ENCODE measurements around the gene UBE4B.

UBE4B gene

DNA sequence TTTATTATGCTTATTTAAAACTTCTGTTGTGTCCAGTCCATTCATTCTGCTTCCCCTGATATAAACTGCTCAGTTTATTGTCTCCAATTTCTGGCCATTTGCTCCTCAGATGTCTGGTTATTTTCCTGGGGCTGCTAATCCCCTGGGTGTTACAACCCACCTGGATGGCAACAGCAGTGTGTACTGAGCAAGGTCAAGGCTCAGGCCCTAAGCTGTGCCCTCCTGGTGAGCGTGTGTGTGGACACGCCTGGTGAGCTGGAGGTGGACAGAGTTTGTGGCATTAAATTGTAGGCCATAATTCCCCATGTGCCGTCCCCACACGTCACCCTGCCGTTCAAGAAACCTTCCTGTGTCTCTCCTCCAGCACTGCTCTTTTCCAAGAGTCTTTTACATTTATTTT lies 159.5 kb downstream of the UBE4B start:
- no peak for TF ChIP-seq EZH2phosphoT487 (IDR thresholded peaks at IDR 0.05; ENCODE audit: low read length)
- no peak for TF ChIP-seq EZH2 (optimal IDR thresholded peaks at IDR 0.05; ENCODE audit: low read depth, low read length)
- TF ChIP-seq, protein P1, sequence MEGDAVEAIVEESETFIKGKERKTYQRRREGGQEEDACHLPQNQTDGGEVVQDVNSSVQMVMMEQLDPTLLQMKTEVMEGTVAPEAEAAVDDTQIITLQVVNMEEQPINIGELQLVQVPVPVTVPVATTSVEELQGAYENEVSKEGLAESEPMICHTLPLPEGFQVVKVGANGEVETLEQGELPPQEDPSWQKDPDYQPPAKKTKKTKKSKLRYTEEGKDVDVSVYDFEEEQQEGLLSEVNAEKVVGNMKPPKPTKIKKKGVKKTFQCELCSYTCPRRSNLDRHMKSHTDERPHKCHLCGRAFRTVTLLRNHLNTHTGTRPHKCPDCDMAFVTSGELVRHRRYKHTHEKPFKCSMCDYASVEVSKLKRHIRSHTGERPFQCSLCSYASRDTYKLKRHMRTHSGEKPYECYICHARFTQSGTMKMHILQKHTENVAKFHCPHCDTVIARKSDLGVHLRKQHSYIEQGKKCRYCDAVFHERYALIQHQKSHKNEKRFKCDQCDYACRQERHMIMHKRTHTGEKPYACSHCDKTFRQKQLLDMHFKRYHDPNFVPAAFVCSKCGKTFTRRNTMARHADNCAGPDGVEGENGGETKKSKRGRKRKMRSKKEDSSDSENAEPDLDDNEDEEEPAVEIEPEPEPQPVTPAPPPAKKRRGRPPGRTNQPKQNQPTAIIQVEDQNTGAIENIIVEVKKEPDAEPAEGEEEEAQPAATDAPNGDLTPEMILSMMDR (IDR thresholded peaks at IDR 0.05; ENCODE audit: low read length): no peak
- no peak overlapping the region for H2AFZ ChIP-seq (ENCODE audit: low read length)
- H3F3A ChIP-seq (ENCODE audit: insufficient read depth, low read length): peaks cover 24% of the 10 kb centered on the region
- H3K9me2 ChIP-seq (replicated peaks; ENCODE audit: insufficient read depth, low read length): no peaks in the 10 kb centered on the region
- no peaks in the 10 kb centered on the region for H3K79me2 ChIP-seq (ENCODE audit: low read length)
- no peaks in the 10 kb centered on the region for H3K27me3 ChIP-seq (replicated peaks; ENCODE audit: insufficient read depth, low read length)
- H3K4me3 ChIP-seq (ENCODE audit: low read length): no peak overlapping the region
- no peaks in the 10 kb centered on the region for H3K36me3 ChIP-seq (replicated peaks; ENCODE audit: insufficient read depth, low read length)
- no peaks in the 10 kb centered on the region for H3K9me3 ChIP-seq (replicated peaks; ENCODE audit: insufficient read depth, low read length)
- H3K9ac ChIP-seq (ENCODE audit: low read length): no peak overlapping the region
- H3K4me1 ChIP-seq (ENCODE audit: low read length): peaks cover 32% of the 10 kb centered on the region
- no peaks in the 10 kb centered on the region for H4K20me1 ChIP-seq (ENCODE audit: insufficient read depth, low read length)
- no peak overlapping the region for H3K27ac ChIP-seq (ENCODE audit: low read length)
- DNase-seq: no peak
- H3K4me2 ChIP-seq (ENCODE audit: low read depth, low read length): no peak overlapping the region

DNA sequence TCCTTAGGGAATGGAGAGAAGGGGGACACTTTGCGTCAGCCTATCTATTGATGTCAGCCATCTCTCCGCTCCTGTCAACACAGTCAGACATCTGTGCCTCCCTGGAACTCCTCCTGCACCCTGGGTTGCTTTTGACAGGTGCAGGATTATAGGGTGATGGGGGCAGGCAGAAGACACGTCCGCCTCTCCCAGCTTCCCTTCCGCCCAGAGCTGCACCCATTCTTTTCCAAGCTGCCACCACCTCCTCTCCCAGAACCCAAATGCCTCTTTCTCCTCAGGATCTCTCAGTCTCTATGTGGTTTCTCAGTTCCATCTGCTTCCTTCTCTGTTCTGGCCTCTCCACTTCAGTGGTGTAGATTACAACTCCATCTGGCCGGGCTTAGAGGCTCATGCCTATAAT lies 160.5 kb downstream of the UBE4B start:
- H3K27ac ChIP-seq (ENCODE audit: low read length): no peak overlapping the region
- no peak overlapping the region for H3K9ac ChIP-seq (ENCODE audit: low read length)
- no peaks in the 10 kb centered on the region for H4K20me1 ChIP-seq (ENCODE audit: insufficient read depth, low read length)
- H3K4me2 ChIP-seq (ENCODE audit: low read depth, low read length): no peak overlapping the region
- H3K9me2 ChIP-seq (replicated peaks; ENCODE audit: insufficient read depth, low read length): no peaks in the 10 kb centered on the region
- DNase-seq: no peak
- H3K36me3 ChIP-seq (replicated peaks; ENCODE audit: insufficient read depth, low read length): no peaks in the 10 kb centered on the region
- H3K9me3 ChIP-seq (replicated peaks; ENCODE audit: insufficient read depth, low read length): no peaks in the 10 kb centered on the region
- H3K4me1 ChIP-seq (ENCODE audit: low read length): peaks cover 38% of the 10 kb centered on the region
- no peaks in the 10 kb centered on the region for H3K27me3 ChIP-seq (replicated peaks; ENCODE audit: insufficient read depth, low read length)
- H2AFZ ChIP-seq (ENCODE audit: low read length): no peak overlapping the region
- TF ChIP-seq EZH2 (optimal IDR thresholded peaks at IDR 0.05; ENCODE audit: low read depth, low read length) (no peak), EZH2phosphoT487 (IDR thresholded peaks at IDR 0.05; ENCODE audit: low read length) (no peak)
- TF ChIP-seq, protein P1 (IDR thresholded peaks at IDR 0.05; ENCODE audit: low read length): no peak
- H3F3A ChIP-seq (ENCODE audit: insufficient read depth, low read length): peaks cover 24% of the 10 kb centered on the region
- no peak overlapping the region for H3K4me3 ChIP-seq (ENCODE audit: low read length)
- no peaks in the 10 kb centered on the region for H3K79me2 ChIP-seq (ENCODE audit: low read length)

DNA sequence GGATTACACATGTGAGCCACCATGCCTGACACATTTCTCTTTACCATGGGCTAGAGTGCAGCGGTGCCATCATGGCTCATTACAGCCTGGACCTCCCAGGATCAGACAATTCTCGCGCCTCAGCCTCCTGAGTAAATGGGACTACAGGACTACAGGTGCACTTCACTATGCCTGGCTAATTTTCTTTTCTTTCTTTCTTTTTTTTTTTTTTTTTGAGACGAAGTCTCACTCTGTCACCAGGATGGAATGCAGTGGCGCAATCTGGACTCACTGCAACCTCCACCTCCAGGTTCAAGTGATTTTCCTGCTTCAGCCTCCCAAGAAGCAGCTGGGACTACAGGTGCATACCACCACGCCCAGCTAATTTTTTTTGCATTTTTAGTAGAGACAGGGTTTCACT lies 162.8 kb downstream of the UBE4B start:
- H3K9me3 ChIP-seq (replicated peaks; ENCODE audit: insufficient read depth, low read length): no peaks in the 10 kb centered on the region
- no peak for DNase-seq
- no peaks in the 10 kb centered on the region for H3K79me2 ChIP-seq (ENCODE audit: low read length)
- TF ChIP-seq, protein P1 (IDR thresholded peaks at IDR 0.05; ENCODE audit: low read length): no peak
- no peak for TF ChIP-seq EZH2 (optimal IDR thresholded peaks at IDR 0.05; ENCODE audit: low read depth, low read length)
- no peak for TF ChIP-seq EZH2phosphoT487 (IDR thresholded peaks at IDR 0.05; ENCODE audit: low read length)
- peaks cover 12% of the 10 kb centered on the region for H3F3A ChIP-seq (ENCODE audit: insufficient read depth, low read length)
- H3K27ac ChIP-seq (ENCODE audit: low read length): no peak overlapping the region
- H3K4me1 ChIP-seq (ENCODE audit: low read length): peaks cover 32% of the 10 kb centered on the region
- H4K20me1 ChIP-seq (ENCODE audit: insufficient read depth, low read length): no peaks in the 10 kb centered on the region
- no peaks in the 10 kb centered on the region for H3K36me3 ChIP-seq (replicated peaks; ENCODE audit: insufficient read depth, low read length)
- no peak overlapping the region for H2AFZ ChIP-seq (ENCODE audit: low read length)
- H3K4me2 ChIP-seq (ENCODE audit: low read depth, low read length): no peak overlapping the region
- no peak overlapping the region for H3K9ac ChIP-seq (ENCODE audit: low read length)
- no peaks in the 10 kb centered on the region for H3K9me2 ChIP-seq (replicated peaks; ENCODE audit: insufficient read depth, low read length)
- no peak overlapping the region for H3K4me3 ChIP-seq (ENCODE audit: low read length)
- H3K27me3 ChIP-seq (replicated peaks; ENCODE audit: insufficient read depth, low read length): no peaks in the 10 kb centered on the region

Data from MM.1S (cell line).